ENCODE results near the gene SORBS1.

GRCh38 chr10:95399183-95399582 is 162.0 kb downstream of the SORBS1 start:
- TF ChIP-seq EZH2 (IDR thresholded peaks at IDR 0.05; ENCODE audit: insufficient read depth, poor library complexity, severe bottlenecking) (no peak), EZH2phosphoT487 (IDR thresholded peaks at IDR 0.05; ENCODE audit: insufficient read depth, low read depth) (no peak)

Measured in GM23248 (cell line).